Endodermal cell (in vitro differentiated cells): Measurements from ENCODE around the gene ITIH1. TPM values are rescaled to one million over a fixed set of nuclear protein-coding genes. Genes with fewer than 3 reads are reported as not detected.
"Not testable (repeated sequence)": the region's sequence is repeated elsewhere in the genome, so short reads cannot be mapped to it uniquely, and the experiment has no call there.

Experiments
- DNase-seq: peaks from one replicate; pipeline ENCODE4 v3.0.0-alpha.2; 2017
- H3K27ac ChIP-seq: 2 replicates; pipeline ENCODE4 v1.5.1; 2013; ENCODE audit warnings: mild to moderate bottlenecking, low read depth, low read length, moderate library complexity
- H3K27me3 ChIP-seq: 2 replicates; pipeline ENCODE4 v1.6.1; 2013; ENCODE audit warnings: mild to moderate bottlenecking, low read length, moderate library complexity; ENCODE audit not compliant: insufficient read depth, control insufficient read depth, poor library complexity, severe bottlenecking
- H3K36me3 ChIP-seq: 2 replicates; pipeline ENCODE4 v1.7.0; 2013; ENCODE audit warnings: mild to moderate bottlenecking, low read length, moderate library complexity; ENCODE audit not compliant: control insufficient read depth, insufficient read depth
- H3K4me1 ChIP-seq: one replicate; pipeline ENCODE4 v1.7.0; 2013; ENCODE audit warnings: low read length; ENCODE audit not compliant: control insufficient read depth, insufficient read depth
- H3K4me3 ChIP-seq: 2 replicates; pipeline ENCODE4 v1.5.1; 2013; ENCODE audit warnings: mild to moderate bottlenecking, low read length, moderate library complexity
- H3K9ac ChIP-seq: 2 replicates; pipeline ENCODE4 v1.6.1; 2013; ENCODE audit warnings: mild to moderate bottlenecking, low read length, moderate library complexity; ENCODE audit not compliant: poor library complexity, severe bottlenecking; ENCODE audit errors: extremely low read depth
- H3K9me3 ChIP-seq: 2 replicates; pipeline ENCODE4 v1.6.1; 2013; ENCODE audit warnings: mild to moderate bottlenecking, low read length, moderate library complexity; ENCODE audit not compliant: control insufficient read depth
- H3K27ac Mint-ChIP-seq: 2 replicates; pipeline ENCODE4 v1.8.0; 2020; ENCODE audit warnings: mixed read lengths
- H3K27me3 Mint-ChIP-seq: 2 replicates; pipeline ENCODE4 v1.8.0; 2021; ENCODE audit warnings: mild to moderate bottlenecking, mixed read lengths; ENCODE audit not compliant: insufficient read depth
- H3K36me3 Mint-ChIP-seq: 2 replicates; pipeline ENCODE4 v1.8.0; 2020; ENCODE audit warnings: low read depth, mixed read lengths
- H3K4me1 Mint-ChIP-seq: 2 replicates; pipeline ENCODE4 v1.8.0; 2020; ENCODE audit warnings: mixed read lengths
- H3K4me3 Mint-ChIP-seq: 2 replicates; pipeline ENCODE4 v1.8.0; 2020; ENCODE audit warnings: mild to moderate bottlenecking, moderate library complexity, mixed read lengths
- H3K9me3 Mint-ChIP-seq: 2 replicates; pipeline ENCODE4 v1.8.0; 2020; ENCODE audit warnings: mild to moderate bottlenecking, mixed read lengths
- WGBS, 2 experiments: methylation state at CpG; one replicate each; pipeline versions ENCODE4 v1.1.5 to v1.1.7; 2013; ENCODE audit warnings: missing lambda C conversion rate in 2 of 2, mixed read lengths in 1 of 2; ENCODE audit not compliant: insufficient coverage in 1 of 2, insufficient read length in 1 of 2; 5-methylcytosine and 5-hydroxymethylcytosine counted together
- total RNA-seq, 2 donors: library from RNA; stranded (reverse); fragmentation: NEBNext Ultra II Directional in 1 of 2; extraction: Animal tissue kit (Norgen Biotek cat#: 25700) in 1 of 2; gene quantifications; 2 replicates in 1 of 2; 3 replicates in 1 of 2; pipeline ENCODE4 v1.2.1, GENCODE V29; 2021
- TF ChIP-seq, protein P1 (sequence below): fragments of 200-600 bp; sonication (generic); conservative IDR thresholded peaks from 2 replicates; pipeline ENCODE4 v1.5.0; 2021; ENCODE audit warnings: antibody characterized with exemption, mild to moderate bottlenecking

ITIH1 gene
- total RNA-seq, 2 donors from 2014 or later = not detected

GRCh38 chr3:52774066-52774713 is 3.2 kb upstream of the ITIH1 start:
- Mint-ChIP-seq H3K4me3 (no peak overlapping the region), H3K9me3 (no peaks in the 10 kb centered on the region), H3K4me1 (peaks cover 13% of the 10 kb centered on the region), H3K36me3 (no peaks in the 10 kb centered on the region), H3K27ac (no peak overlapping the region), H3K27me3 (peaks cover 11% of the 10 kb centered on the region)
- TF ChIP-seq, protein P1, sequence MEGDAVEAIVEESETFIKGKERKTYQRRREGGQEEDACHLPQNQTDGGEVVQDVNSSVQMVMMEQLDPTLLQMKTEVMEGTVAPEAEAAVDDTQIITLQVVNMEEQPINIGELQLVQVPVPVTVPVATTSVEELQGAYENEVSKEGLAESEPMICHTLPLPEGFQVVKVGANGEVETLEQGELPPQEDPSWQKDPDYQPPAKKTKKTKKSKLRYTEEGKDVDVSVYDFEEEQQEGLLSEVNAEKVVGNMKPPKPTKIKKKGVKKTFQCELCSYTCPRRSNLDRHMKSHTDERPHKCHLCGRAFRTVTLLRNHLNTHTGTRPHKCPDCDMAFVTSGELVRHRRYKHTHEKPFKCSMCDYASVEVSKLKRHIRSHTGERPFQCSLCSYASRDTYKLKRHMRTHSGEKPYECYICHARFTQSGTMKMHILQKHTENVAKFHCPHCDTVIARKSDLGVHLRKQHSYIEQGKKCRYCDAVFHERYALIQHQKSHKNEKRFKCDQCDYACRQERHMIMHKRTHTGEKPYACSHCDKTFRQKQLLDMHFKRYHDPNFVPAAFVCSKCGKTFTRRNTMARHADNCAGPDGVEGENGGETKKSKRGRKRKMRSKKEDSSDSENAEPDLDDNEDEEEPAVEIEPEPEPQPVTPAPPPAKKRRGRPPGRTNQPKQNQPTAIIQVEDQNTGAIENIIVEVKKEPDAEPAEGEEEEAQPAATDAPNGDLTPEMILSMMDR = no peak
- Histone ChIP-seq H3K27me3 (no peaks in the 10 kb centered on the region), H3K4me1 (no peaks in the 10 kb centered on the region), H3K9me3 (no peaks in the 10 kb centered on the region), H3K27ac (no peak overlapping the region), H3K9ac (no peak overlapping the region), H3K36me3 (no peaks in the 10 kb centered on the region), H3K4me3 (no peak overlapping the region)
- peak; percentile 28 for DNase-seq
- WGBS, 2 experiments = 86 to 87% methylated on average over 3 to 8 of the region's 8 CpGs

DNA sequence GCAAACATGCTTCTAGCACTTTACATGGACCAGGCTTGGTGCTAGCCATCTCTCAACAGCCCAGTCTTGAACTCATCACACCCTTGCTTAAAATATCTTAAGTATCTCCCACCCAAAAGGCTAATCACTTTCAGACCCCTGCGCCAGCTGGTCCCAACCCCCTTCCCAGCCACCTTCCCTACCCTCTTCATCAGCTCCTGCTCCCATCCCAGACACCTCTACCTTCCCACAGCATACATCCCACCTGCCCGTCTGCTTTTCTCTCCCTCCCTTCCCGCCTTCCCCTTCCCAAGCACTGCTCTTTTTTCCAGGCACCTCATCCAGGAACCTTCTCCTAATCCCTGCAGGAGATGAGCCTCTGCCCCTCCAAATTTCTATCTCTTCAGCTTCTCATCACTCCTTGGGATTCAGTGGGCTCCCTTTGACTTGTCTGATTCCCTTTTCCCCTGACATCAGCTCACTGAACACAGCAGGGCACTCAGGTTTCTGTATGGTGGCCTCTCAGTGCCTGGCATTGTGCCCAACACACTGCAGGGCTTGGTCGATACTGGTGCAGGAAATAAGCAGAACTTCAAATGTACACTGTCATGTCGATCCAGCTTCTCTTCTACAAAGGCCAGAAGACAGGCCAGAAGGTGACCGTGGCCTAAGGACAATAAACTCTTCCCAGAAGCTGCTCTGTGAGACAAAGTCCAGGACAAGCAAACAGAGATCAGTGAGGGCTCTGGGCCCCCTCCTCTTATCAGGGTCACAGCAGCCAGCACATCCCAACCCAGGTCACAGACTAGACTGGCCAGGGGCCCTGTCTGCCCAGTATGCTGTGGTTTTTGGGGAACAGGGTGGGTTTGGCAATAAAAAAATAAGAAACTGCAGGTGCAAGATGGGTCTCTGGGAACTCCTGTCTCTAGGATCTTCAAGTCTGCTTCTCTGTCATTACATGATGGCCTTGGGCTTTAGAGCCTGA is 2.2 kb upstream of the ITIH1 start:
- Histone ChIP-seq H3K9ac (no peak overlapping the region), H3K36me3 (no peaks in the 10 kb centered on the region), H3K4me3 (no peak overlapping the region), H3K27me3 (no peaks in the 10 kb centered on the region), H3K27ac (no peak overlapping the region), H3K9me3 (no peaks in the 10 kb centered on the region), H3K4me1 (no peaks in the 10 kb centered on the region)
- no peaks in the 10 kb centered on the region for H3K36me3 Mint-ChIP-seq
- whole genome bisulfite sequencing, 2 experiments = 86 to 90% methylated on average over 5 to 6 of the region's 6 CpGs
- no peak overlapping the region for H3K27ac Mint-ChIP-seq
- no peaks in the 10 kb centered on the region for H3K9me3 Mint-ChIP-seq
- peak; percentile 24 for DNase-seq
- peaks cover 3% of the 10 kb centered on the region for H3K4me1 Mint-ChIP-seq
- TF ChIP-seq, protein P1 = no peak
- peaks cover 11% of the 10 kb centered on the region for H3K27me3 Mint-ChIP-seq
- no peak overlapping the region for H3K4me3 Mint-ChIP-seq

DNA sequence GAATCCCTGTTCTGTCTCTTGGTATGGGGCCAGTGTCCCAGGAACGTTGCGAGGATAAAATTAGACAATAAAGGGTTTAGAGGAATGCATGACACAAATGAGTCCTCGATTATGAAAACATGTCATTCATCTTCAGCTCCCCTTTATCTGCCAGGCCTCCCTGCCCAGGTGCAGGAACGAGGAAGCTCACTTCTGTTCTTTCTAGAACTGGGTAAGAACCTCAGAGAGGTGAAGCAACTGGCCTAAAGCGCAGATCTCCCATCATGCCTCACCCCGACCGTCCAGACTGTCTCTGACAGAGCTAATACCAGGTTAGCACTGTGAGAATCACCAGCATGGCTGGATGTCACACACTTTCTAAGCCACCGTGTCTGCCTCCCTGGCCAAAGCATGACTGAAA is 1.5 kb upstream of the ITIH1 start:
- H3K36me3 Mint-ChIP-seq = no peaks in the 10 kb centered on the region
- TF ChIP-seq, protein P1 = no peak
- Histone ChIP-seq H3K27ac (no peak overlapping the region), H3K9ac (no peak overlapping the region), H3K36me3 (no peaks in the 10 kb centered on the region), H3K9me3 (no peaks in the 10 kb centered on the region), H3K27me3 (no peaks in the 10 kb centered on the region), H3K4me1 (no peaks in the 10 kb centered on the region), H3K4me3 (no peak overlapping the region)
- H3K4me3 Mint-ChIP-seq = no peak overlapping the region
- 85 to 89% methylated on average over 7 to 8 of the region's 8 CpGs for WGBS, 2 experiments
- no peaks in the 10 kb centered on the region for H3K9me3 Mint-ChIP-seq
- H3K27ac Mint-ChIP-seq = no peak overlapping the region
- peaks cover 11% of the 10 kb centered on the region for H3K27me3 Mint-ChIP-seq
- peaks cover 3% of the 10 kb centered on the region for H3K4me1 Mint-ChIP-seq
- DNase-seq = peak; percentile 27

DNA sequence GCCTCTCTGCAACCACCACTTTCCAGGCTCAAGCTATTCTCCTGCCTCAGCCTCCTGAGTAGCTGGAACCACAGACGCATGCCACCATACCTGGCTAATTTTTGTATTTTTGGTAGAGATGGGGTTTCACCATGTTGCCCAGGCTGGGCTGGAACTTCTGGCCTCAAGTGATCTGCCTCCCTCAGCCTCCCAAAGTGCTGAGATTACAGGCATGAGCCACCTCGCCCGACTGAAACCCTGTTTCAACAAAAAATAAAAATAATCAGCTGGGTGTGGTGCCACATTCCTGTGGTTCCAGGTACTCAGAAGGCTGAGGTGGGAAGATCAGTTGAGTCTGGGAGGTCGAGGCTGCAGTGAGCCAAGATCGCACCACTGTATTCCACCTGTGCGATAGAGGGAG is 913 bp upstream of the ITIH1 start:
- not testable (repeated sequence) for H3K4me1 Mint-ChIP-seq, H3K4me3 ChIP-seq, H3K9me3 ChIP-seq, H3K27me3 ChIP-seq, H3K4me3 Mint-ChIP-seq, H3K36me3 Mint-ChIP-seq, H3K36me3 ChIP-seq, H3K9me3 Mint-ChIP-seq, H3K4me1 ChIP-seq, H3K9ac ChIP-seq, H3K27ac Mint-ChIP-seq, H3K27ac ChIP-seq
- WGBS, 2 experiments = 80 to 82% methylated on average over 4 to 6 of the region's 6 CpGs
- DNase-seq = peak; percentile 24
- H3K27me3 Mint-ChIP-seq = peaks cover 11% of the 10 kb centered on the region
